Esophagus mucosa (tissue), 1 donor: ENCODE measurements around the gene CEP126. TPM values are rescaled to one million over a fixed set of nuclear protein-coding genes. Genes with fewer than 3 reads are reported as not detected.
"Not testable (repeated sequence)": the region's sequence is repeated elsewhere in the genome, so short reads cannot be mapped to it uniquely, and the experiment has no call there.

Source experiments
- ATAC-seq: fragments of 200-7000 bp; cut with Tn5 transposase; one replicate; pipeline ENCODE4 v1.9.1; 2020
- total RNA-seq: library from RNA; stranded (reverse); gene quantifications from one replicate; pipeline ENCODE4 v1.2.4, GENCODE V29; 2023
- donor health status: DM: yes; HTN: yes; CAD: no.

Gene CEP126
- total RNA-seq, 1 donor from 2014 or later, result 1.2 TPM

DNA sequence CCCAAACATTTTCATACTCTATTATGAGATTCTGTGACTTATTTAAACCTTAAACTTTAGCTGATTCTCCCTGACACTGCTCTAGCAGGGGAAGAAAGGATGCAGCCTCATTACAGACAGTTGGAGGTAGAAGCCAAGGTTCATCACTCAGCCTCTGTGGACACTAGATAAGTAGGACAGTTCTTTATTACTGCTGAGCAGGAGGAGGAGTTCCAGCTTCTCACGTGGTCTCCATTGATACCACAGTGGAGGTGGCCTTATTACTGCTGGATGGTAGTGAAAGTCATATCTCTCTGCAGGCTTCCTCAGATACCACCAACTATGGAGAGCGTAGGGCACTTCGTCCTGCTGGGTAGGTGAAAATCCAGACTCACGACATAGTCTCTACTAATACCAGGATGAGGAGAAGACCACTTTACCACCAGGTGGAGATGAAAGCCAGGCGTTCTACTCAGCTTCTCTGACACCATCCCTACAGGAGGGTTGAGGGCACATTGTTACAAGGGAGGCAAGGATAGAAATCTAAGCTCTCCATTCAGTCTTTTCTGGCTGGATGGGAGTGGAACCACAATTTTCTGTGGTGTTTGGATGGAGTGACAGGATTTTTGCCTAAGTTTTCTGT lies 14.6 kb downstream of the CEP126 start:
- no peak for ATAC-seq

DNA sequence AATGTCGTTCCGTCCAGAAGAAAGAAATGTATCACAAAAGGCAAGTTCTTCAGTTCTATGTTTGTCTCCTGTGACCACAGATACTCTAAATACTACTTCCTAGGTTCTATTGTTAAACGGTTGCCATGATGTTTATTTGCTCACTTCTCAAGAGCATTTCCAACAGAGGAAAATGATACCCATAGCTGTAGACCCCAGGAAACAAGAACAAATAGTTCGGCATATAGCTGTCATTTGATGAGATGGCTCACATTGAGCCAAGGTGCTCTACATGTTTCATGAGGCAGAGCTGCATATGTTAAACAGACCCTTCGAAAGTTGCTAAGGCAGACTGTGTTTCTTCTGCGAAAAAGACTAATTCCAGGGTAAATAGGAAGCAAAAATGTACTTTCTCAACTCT lies 16.9 kb downstream of the CEP126 start:
- ATAC-seq, result no peak

DNA sequence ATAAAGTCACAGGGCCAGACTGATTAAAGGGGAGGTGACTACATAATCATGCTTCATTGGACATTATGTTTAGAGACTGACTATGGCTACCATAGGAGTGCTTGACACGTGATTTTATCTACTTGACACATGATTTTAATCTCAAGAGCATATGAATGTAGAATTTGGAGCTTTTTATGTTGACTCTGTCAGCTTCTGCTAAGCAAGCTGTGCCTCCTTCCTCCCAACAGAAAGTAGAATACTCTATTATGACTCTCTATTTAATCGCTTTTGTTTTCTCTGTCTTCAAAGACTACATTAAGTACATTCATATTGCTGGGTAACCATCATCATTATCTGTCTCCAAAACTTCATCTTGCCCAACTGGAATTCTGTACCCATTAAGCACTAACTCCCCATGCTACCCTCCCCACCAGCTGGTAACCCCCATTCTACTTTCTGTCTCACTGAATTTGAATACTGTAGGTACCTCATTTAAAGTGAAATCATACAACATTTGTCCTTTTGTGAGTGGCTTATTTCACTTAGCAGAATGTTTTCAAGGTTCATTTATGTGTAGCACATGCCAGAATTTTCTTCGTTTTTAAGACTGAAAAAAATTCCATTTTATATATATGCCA lies 26.2 kb downstream of the CEP126 start:
- no peak for ATAC-seq

DNA sequence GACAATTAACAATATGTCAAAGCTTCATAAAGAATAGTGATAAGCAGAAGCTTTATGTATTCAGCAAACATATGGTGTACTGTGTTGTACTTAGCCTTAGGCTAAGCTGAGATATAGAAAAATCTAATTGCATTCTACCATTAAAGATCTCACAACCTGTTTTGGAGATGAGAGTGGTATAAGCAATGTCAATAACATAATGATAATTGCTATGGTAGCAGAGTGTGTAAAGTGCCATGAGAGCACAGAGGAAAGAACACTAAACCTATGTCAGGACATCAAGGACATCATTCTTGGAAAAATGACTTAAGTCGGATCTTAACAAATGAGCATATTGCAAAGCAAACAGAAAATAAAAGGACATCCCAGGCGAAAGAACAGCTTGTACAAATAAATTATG lies 30.1 kb downstream of the CEP126 start:
- ATAC-seq, result no peak

DNA sequence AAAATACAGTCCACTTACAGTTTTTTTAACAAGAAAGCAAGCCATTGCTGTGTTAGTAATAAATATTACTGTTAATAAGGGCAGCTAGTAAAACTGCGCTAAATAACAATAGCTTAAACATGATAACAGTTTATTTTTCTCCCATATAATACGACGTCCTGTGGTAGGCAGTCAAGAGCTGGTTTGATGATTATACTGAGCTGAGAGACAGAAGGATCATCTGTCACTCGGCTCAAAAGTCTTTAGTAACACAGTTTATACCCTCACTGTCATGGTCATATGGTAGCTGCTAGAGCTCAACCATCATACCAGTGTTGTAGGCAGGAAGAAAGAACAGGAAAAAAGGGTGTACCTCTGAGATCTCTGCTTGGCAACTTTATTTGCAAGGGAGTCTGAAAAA lies 30.6 kb downstream of the CEP126 start:
- no peak for ATAC-seq

DNA sequence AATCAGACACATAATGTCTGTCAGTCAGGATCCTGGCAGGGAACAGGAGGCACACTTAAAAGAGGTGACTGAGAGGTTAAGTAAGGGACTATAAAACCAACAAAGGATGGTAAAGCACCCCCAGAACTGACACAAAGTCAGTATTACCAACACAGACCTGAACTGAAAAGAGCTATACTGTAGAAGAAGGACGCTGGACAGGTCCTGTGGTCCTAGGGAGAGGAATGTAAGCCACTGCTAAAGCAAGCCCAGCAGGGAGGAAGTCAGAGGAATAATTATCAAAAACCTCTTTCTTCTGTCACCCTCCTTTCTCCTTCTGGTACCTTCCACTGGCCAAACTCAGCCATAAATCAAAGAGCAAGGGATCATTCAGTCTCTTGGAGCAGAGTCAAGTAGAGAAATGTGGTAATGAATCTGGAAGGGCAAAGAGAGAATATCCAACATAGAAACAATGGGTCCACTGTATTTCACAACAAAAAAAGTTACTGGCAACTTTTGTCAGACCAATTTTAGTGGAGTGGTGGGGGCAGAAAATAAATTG lies 34.9 kb downstream of the CEP126 start:
- ATAC-seq, result no peak

DNA sequence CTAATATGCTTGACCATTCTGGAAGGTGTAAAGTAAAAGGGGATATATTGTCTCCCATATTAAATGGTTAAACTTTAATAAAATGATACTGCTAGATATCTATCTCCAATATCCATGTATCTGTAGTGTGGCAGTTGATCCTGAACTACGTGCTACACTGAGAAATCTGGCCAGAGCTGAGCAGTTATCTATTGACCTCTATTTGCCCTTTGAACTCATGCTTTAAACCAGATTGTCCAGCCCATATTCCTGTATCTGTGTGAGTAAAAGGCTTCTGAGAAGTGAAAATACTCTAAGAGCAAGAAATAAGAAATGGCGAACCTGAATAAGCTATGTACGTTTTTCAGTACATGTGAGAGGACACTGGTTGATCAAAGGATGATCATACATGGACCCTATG lies 40.5 kb downstream of the CEP126 start:
- no peak for ATAC-seq

DNA sequence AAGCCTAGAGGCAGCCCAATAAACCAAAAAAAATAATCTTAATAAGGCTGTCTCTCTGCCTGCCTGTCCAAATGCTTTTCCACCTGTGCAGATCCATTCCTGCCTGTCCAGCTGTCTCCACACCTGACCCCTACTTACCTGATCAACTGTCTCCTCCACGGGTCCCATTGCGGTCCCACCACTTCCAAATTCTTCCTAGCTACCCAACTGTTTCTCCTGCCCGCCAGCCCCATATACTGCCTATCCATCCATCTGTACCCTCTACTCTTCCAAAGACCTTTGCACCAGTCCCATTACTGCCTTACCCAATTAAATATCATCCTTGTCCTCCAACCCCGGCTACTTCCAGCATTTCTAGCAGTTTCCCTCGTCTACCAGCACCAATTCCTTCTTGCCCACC lies 40.9 kb downstream of the CEP126 start:
- ATAC-seq, result no peak

DNA sequence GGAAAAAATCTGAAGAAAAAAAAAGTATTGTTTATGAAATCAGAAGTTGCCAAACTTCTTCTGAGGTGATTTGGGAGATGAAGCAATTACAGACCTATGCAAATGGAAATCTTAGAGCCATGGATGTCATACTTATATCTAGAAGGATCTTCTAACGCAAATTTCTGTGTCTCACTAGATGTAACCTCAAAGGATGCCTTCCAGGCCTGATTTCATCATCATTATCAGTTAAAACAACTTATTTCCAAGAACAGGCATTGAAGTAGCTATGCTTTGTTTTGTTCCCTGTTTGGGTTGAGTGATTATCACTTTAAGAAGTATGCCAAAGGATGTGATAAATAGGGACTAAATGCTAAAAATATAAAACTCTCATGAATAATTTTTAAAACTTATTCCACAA lies 45.4 kb downstream of the CEP126 start:
- no peak for ATAC-seq

DNA sequence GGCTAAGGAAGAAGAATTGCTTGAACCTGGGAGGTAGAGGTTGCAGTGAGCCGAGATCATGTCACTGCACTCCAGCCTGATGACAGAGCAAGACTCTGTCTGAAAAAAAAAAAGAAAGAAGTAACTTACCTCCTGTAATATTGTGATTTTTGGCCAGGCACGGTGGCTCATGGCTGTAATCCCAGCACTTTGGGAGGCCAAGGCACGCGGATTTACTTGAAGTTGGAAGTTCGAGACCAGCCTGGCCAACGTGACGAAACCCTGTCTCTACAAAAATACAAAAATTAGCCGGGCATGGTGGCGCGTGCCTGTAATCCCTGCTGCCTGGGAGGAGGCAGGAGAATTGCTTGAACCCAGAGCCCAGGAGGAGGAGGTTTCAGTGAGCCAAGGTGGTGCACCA lies 49.4 kb downstream of the CEP126 start:
- ATAC-seq, result not testable (repeated sequence)

DNA sequence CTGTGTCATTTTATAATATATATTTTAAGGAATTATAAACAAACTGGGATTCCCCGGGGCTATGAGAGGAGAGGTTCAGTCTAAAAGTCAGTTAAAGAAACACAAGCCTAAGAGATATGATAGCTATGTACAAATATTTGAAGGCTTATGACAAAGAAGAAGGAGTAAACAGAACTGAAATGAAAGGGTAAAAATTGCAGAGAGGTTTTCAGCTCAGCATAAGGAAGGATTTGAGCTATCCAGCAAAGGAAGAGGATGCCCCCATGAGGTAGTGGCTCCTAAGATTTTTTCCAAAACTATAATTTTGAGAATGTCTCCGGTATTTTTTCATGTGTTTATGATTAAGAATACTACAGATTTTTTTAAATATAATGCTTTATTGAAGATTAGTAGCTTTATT lies 59.4 kb downstream of the CEP126 start:
- no peak for ATAC-seq

DNA sequence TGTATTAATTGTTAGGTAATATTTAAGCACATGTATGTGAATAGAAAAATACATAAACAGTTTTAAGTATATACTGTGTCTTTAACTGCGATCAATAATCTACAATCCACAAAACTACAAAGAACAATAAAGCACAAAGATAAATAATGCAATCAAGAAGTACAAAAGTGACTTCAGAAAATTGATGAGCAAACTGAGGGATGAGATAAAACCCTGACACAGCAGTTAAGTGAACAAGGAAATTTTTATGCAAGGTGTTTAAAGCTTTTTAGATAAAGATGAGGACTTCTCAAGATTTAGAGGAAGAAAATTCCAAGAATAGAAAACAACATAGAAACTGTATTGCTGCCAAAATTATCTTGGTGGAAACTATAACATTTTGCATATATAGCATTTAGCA lies 60.0 kb downstream of the CEP126 start:
- ATAC-seq, result no peak

DNA sequence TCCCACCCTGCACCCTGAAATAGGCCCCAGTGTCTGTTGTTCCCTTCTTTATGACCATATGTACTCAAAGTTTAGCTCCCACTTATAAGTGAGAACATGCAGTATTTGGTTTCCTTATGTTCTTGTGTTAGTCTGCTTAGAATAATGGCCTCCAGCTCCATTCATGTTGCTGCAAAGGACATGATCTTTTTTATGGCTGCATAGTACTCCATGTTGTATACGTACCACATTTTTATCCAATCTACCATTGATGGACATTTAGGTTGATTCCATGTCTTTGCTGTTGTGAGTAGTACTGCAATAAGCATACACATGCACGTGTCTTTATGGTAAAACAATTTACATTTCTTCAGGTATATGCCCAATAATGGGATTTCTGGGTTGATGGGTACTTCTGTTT lies 60.9 kb downstream of the CEP126 start:
- no peak for ATAC-seq

DNA sequence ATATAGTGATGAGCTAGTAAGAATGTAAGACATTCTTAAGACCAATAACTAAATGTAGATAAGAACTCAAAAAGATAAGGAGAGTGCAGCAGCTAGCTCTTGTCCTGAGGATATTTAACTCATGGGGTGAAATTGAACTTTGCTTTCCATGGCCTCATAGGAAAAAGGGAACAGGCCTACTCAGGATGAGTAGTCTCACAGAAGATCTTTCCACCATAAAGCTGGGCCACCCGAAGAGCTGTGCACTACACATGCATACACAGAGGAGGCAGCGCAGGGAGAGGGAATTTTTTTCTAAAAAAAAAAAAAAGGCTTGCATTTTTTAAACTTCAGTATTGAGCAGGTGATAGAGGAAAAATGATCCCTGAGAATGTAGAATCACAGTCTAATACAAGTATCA lies 72.6 kb downstream of the CEP126 start:
- no peak for ATAC-seq

DNA sequence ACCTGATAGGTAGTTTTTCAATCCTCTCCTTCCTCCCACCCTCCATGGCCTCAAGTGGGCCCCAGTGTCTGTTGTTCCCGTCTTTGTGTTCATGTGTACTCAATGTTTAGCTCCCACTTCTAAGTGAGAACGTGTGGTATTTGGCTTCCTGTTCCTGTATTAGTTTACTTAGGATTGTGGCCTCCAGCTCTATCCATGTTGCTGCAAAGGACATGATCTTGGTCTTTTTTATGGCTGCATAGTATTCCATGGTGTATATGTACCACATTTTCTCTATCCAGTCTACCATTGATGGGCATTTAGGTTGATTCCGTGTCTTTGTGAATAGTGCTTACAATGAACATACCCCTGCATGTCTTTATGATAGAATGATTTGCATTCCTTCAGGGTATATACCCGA lies 78.4 kb downstream of the CEP126 start:
- no peak for ATAC-seq

DNA sequence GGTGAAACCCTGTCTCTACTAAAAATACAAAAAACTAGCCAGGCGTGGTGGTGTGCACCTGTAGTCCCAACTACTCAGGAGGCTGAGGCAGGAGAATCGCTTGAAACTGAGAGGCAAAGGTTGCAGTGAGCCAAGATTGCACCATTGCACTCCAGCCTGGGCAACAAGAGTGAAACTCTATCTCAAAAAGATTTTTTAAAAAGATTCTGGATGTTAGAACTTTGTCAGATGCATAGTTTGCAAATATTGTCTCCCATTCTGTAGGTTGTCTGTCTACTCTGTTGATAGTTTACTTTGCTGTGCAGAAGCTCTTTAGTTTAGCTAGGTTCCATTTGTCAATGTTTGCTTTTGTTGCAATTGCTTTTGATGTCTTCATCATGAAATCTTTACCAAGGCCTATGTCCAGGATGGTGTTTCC lies 79.3 kb downstream of the CEP126 start:
- ATAC-seq, result not testable (repeated sequence)

DNA sequence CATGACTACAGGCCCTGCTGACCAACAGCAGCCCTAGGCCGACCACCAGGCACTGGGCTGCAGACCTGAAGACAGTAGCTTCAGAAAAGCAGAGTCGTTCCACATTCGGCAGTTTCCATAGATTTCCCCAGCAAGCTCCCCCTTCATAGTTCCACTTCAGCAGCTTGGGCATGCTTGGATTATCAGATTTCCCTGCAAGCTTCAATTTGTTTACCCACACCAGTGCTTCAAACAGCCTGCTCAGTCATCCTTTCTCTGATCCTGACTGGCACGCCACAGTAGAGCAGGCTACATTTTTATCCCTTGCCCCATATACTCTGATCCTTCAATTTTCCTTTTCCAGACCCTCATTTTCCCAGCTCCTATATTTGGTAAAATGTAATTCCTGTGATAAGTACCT lies 81.3 kb downstream of the CEP126 start:
- no peak for ATAC-seq

DNA sequence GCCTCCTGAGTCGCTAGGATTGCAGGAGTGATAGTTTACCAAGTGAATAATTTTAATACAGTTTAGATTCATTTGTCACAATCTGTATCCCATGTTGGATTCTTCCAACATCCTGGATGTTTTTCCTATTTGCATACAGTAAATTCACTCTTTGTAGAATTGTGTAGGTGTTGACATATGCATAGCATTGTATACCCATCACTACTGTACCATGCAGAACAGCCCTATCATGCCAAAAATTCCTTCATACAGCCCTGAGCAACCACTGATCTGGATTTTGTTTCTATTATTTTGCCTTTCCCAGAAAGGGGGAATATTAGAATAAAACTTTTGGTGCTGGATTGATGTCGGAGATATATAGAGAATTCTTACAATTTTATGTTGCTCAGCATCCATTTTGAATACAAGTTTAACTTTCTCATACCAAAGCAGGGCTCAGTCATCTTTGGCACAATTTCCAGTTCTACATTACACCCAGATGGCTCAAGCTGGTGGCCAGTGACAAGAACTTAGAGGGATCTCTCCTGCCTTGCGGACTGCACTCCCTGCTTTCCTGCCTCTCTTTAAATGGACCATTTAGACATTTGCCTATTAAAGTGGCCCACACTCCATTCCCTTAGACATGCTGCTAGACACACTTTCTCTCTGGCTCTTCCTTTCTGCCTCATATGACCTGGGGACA lies 87.0 kb downstream of the CEP126 start:
- ATAC-seq, result no peak

DNA sequence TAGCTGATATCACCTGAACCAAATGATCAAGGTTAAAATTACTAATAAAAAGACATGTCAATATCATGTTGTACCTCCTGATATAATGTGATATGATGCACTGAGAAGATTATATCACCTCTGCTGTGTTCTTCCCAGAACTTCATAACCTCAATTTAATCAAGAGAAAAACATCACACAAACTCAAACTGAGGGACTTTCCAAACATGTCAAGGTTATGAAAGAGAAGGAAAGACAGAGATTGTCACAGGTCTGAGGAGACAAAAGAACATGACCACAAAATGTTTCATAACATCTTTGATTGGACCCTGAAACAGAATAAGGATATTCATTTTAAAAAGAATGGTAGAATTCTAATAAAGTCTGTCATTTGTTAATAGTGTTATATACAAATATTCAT lies 89.4 kb downstream of the CEP126 start:
- ATAC-seq, result no peak

DNA sequence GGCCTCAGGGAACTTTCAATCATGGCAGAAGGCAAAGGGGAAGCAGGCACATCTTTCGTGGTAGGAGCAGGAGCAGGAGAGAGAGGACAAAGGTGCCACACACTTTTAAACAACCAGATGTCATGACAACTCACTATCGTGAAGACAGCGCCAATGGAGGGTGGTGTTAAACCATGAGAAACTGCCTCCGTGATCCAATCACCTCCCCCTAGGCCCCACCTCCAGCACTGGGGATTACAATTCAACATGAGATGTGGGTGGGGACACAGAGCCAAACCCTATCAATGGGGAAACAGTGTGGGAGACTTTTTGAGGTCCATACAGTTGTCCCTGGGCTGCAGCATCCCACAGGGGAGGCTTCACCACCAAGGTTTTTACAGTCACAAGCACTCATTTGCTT lies 90.5 kb downstream of the CEP126 start:
- ATAC-seq, result no peak

DNA sequence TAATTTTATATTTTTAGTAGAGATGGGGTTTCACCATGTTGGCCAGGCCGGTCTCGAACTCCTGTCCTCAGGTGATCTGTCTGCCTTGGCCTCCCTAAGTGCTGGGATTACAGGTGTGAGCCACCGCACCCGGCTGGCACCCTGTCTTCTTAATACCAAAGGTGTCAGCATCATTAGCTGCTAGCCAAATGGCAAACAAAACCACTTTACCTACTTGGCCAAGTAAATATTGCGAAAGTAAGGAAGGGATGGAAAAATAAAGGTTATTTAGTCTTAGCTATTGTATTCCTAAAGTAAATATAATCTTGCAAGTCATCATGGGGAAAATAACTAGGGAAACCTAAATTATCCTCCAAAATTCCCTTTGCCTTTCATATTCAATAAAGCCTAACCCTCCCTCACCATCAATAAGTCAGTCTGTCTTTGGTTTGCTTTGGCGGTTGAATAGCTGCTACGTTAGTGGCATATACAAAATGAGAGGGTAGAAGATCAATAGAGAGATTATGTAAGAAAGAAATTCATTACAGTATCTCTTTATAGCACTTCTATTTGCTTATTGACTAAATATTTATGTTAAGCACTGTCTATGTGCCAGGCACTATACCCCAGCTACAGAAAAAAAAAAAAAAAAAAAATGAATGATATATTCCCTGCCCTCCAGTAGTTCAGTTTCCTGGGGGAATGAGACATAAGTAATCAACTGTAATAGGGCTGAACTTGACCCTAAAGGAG lies 92.2 kb downstream of the CEP126 start:
- no peak for ATAC-seq

DNA sequence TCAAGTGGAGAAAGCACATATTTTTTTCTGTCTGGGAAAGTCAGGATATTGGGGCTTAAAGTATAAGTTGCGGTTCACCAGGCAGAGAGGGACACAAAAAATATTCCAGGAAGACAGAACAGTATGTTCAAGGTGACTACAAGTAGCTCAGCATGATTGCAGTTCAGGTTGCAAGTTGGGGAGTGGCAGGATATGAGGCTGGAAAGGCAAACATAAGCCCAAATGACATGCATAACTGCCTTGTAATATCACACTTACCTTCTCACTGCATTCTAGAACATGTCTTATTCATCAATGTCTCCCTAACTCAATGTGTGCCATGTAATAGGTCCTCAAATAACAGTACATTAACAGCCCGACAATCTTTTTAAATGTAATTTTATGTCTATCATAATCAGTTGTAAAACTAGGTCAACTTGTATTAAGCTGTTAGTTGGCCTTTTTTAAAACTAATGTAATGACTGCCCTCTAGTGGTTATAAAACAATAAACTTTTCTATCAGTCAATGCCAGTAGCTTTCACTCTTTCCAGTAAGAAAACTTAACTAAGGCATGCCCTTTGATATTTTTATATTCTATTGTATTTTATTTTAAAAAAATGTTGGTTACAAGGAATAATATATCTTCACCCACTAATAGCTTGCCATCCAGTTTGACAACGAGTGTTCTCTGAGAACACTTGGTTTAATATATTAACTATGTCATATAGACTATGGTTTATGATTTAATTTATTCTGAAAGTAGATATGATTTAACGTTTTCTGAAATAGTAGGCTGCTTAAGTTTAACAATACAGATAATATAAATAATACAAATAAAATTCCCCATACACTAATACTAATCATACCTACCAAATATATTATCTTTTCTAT lies 93.0 kb downstream of the CEP126 start:
- peak; percentile 88 for ATAC-seq
